ENCODE measurements around the gene LRRC4B.

DNA sequence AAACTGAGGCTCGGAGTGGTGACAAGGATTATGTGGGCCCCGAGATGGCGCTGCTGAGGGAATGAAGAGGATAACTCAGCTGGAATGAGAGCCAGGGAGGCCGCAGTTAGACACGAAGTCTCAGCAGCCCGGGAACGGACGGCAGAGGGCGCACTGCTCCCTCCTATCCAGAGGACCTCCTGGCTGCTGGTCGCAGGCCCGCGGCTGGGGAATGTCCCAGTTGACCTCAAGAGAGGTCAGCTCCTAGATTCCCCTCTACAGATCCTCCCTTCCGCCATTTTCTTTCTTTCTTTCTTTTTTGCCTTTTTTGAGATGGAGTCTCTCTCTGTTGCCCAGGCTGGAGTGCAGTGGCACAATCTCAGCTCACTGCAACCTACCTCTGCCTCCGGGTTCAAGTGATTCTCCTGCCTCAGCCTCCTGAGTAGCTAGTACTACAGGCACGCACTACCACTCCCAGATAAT lies 30.4 kb downstream of the LRRC4B start:
- TF ChIP-seq RAD21 (IDR thresholded peaks at IDR 0.05; ENCODE audit: low read length) (peak; percentile 68), POLR2A (IDR thresholded peaks at IDR 0.05; ENCODE audit: low read depth, low read length) (no peak), CTCF (conservative IDR thresholded peaks at IDR 0.05; ENCODE audit: low read depth, low read length) (peak; percentile 88), RCOR1 (IDR thresholded peaks at IDR 0.05; ENCODE audit: insufficient replicate concordance, low read length) (no peak), CEBPB (IDR thresholded peaks at IDR 0.05; ENCODE audit: low read depth, low read length) (no peak), MAZ (IDR thresholded peaks at IDR 0.05; ENCODE audit: borderline replicate concordance, low read depth, low read length) (no peak), SMC3 (IDR thresholded peaks at IDR 0.05; ENCODE audit: low read depth, low read length) (peak; percentile 79), RFX5 (IDR thresholded peaks at IDR 0.05; ENCODE audit: low read depth, low read length) (no peak), FOS (IDR thresholded peaks at IDR 0.05; ENCODE audit: low read depth, low read length) (no peak), NFE2L2 (IDR thresholded peaks at IDR 0.05; ENCODE audit: low read depth, low read length) (no peak), MAFK (IDR thresholded peaks at IDR 0.05; ENCODE audit: low read depth, low read length) (no peak), CHD1 (IDR thresholded peaks at IDR 0.05; ENCODE audit: low read depth, low read length) (no peak)
- TF ChIP-seq, protein P1, sequence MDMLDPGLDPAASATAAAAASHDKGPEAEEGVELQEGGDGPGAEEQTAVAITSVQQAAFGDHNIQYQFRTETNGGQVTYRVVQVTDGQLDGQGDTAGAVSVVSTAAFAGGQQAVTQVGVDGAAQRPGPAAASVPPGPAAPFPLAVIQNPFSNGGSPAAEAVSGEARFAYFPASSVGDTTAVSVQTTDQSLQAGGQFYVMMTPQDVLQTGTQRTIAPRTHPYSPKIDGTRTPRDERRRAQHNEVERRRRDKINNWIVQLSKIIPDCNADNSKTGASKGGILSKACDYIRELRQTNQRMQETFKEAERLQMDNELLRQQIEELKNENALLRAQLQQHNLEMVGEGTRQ (IDR thresholded peaks at IDR 0.05; ENCODE audit: low read depth, low read length): no peak
- TF ChIP-seq, protein P2, sequence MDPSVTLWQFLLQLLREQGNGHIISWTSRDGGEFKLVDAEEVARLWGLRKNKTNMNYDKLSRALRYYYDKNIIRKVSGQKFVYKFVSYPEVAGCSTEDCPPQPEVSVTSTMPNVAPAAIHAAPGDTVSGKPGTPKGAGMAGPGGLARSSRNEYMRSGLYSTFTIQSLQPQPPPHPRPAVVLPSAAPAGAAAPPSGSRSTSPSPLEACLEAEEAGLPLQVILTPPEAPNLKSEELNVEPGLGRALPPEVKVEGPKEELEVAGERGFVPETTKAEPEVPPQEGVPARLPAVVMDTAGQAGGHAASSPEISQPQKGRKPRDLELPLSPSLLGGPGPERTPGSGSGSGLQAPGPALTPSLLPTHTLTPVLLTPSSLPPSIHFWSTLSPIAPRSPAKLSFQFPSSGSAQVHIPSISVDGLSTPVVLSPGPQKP (IDR thresholded peaks at IDR 0.05; ENCODE audit: borderline replicate concordance, low read depth, low read length): no peak

All from IMR-90 (cell line).